ENCODE data around the gene KLF6.

KLF6 gene

GRCh38 chr10:3755440-3756359 lies 29.3 kb downstream of the KLF6 start:
- Histone ChIP-seq H3K27ac (ENCODE audit: low read depth, low read length, severe bottlenecking) (peak overlapping the region; percentile 77), H3K4me1 (ENCODE audit: control insufficient read depth, insufficient read depth, low read length, poor library complexity, severe bottlenecking) (peaks cover 45% of the 10 kb centered on the region), H3K36me3 (ENCODE audit: control insufficient read depth, insufficient read depth, low read length) (no peaks in the 10 kb centered on the region), H3K9me3 (ENCODE audit: control insufficient read depth, low read length) (no peaks in the 10 kb centered on the region), H3K4me3 (ENCODE audit: extremely low read depth, insufficient read depth, low read length, poor library complexity, severe bottlenecking) (no peak overlapping the region)
- WGBS, 2 experiments (ENCODE audit: insufficient coverage in 2 of 2): 75 to 86% methylated on average over 9 to 10 of the region's 14 CpGs

GRCh38 chr10:3754727-3755439 lies 30.1 kb downstream of the KLF6 start:
- H3K4me3 ChIP-seq (ENCODE audit: extremely low read depth, insufficient read depth, low read length, poor library complexity, severe bottlenecking): no peak overlapping the region
- H3K9me3 ChIP-seq (ENCODE audit: control insufficient read depth, low read length): no peaks in the 10 kb centered on the region
- peak overlapping the region; percentile 77 for H3K27ac ChIP-seq (ENCODE audit: low read depth, low read length, severe bottlenecking)
- H3K36me3 ChIP-seq (ENCODE audit: control insufficient read depth, insufficient read depth, low read length): no peaks in the 10 kb centered on the region
- peaks cover 53% of the 10 kb centered on the region for H3K4me1 ChIP-seq (ENCODE audit: control insufficient read depth, insufficient read depth, low read length, poor library complexity, severe bottlenecking)
- 84 to 89% methylated on average over 7 to 8 of the region's 9 CpGs for WGBS, 2 experiments (ENCODE audit: insufficient coverage in 2 of 2)

GRCh38 chr10:3750854-3751253 lies 34.2 kb downstream of the KLF6 start:
- Histone ChIP-seq H3K4me3 (ENCODE audit: extremely low read depth, insufficient read depth, low read length, poor library complexity, severe bottlenecking) (no peak overlapping the region), H3K9me3 (ENCODE audit: control insufficient read depth, low read length) (no peaks in the 10 kb centered on the region), H3K27ac (ENCODE audit: low read depth, low read length, severe bottlenecking) (no peak overlapping the region), H3K36me3 (ENCODE audit: control insufficient read depth, insufficient read depth, low read length) (no peaks in the 10 kb centered on the region), H3K4me1 (ENCODE audit: control insufficient read depth, insufficient read depth, low read length, poor library complexity, severe bottlenecking) (peaks cover 32% of the 10 kb centered on the region)
- 90 to 96% methylated on average over 2 to 5 of the region's 8 CpGs for WGBS, 2 experiments (ENCODE audit: insufficient coverage in 2 of 2)

GRCh38 chr10:3750006-3750816 lies 34.8 kb downstream of the KLF6 start:
- H3K9me3 ChIP-seq (ENCODE audit: control insufficient read depth, low read length): no peaks in the 10 kb centered on the region
- no peak overlapping the region for H3K4me3 ChIP-seq (ENCODE audit: extremely low read depth, insufficient read depth, low read length, poor library complexity, severe bottlenecking)
- H3K27ac ChIP-seq (ENCODE audit: low read depth, low read length, severe bottlenecking): peak overlapping the region; percentile 8
- WGBS, 2 experiments (ENCODE audit: insufficient coverage in 2 of 2): 65 to 72% methylated on average over 7 of the region's 11 CpGs
- peaks cover 25% of the 10 kb centered on the region for H3K4me1 ChIP-seq (ENCODE audit: control insufficient read depth, insufficient read depth, low read length, poor library complexity, severe bottlenecking)
- H3K36me3 ChIP-seq (ENCODE audit: control insufficient read depth, insufficient read depth, low read length): no peaks in the 10 kb centered on the region

- Histone ChIP-seq H3K4me1 (ENCODE audit: control insufficient read depth, insufficient read depth, low read length, poor library complexity, severe bottlenecking) (peaks cover 19% of the 10 kb centered on the region), H3K27ac (ENCODE audit: low read depth, low read length, severe bottlenecking) (peak overlapping the region; percentile 8), H3K9me3 (ENCODE audit: control insufficient read depth, low read length) (no peaks in the 10 kb centered on the region), H3K36me3 (ENCODE audit: control insufficient read depth, insufficient read depth, low read length) (no peaks in the 10 kb centered on the region), H3K4me3 (ENCODE audit: extremely low read depth, insufficient read depth, low read length, poor library complexity, severe bottlenecking) (no peak overlapping the region)
- 59 to 64% methylated on average over 7 of the region's 9 CpGs for WGBS, 2 experiments (ENCODE audit: insufficient coverage in 2 of 2)
Observed at GRCh38 chr10:3749600-3749999, 35.4 kb downstream of the KLF6 start.

- no peak overlapping the region for H3K4me3 ChIP-seq (ENCODE audit: extremely low read depth, insufficient read depth, low read length, poor library complexity, severe bottlenecking)
- H3K36me3 ChIP-seq (ENCODE audit: control insufficient read depth, insufficient read depth, low read length): no peaks in the 10 kb centered on the region
- no peaks in the 10 kb centered on the region for H3K9me3 ChIP-seq (ENCODE audit: control insufficient read depth, low read length)
- H3K27ac ChIP-seq (ENCODE audit: low read depth, low read length, severe bottlenecking): no peak overlapping the region
- 90 to 97% methylated on average over 4 to 5 of the region's 5 CpGs for WGBS, 2 experiments (ENCODE audit: insufficient coverage in 2 of 2)
- peaks cover 16% of the 10 kb centered on the region for H3K4me1 ChIP-seq (ENCODE audit: control insufficient read depth, insufficient read depth, low read length, poor library complexity, severe bottlenecking)
Observed at GRCh38 chr10:3749011-3749410, 36.0 kb downstream of the KLF6 start.

GRCh38 chr10:3748484-3748883 lies 36.5 kb downstream of the KLF6 start:
- H3K27ac ChIP-seq (ENCODE audit: low read depth, low read length, severe bottlenecking): no peak overlapping the region
- WGBS, 2 experiments (ENCODE audit: insufficient coverage in 2 of 2): 82 to 92% methylated on average over 3 to 7 of the region's 7 CpGs
- H3K36me3 ChIP-seq (ENCODE audit: control insufficient read depth, insufficient read depth, low read length): no peaks in the 10 kb centered on the region
- peaks cover 16% of the 10 kb centered on the region for H3K4me1 ChIP-seq (ENCODE audit: control insufficient read depth, insufficient read depth, low read length, poor library complexity, severe bottlenecking)
- H3K4me3 ChIP-seq (ENCODE audit: extremely low read depth, insufficient read depth, low read length, poor library complexity, severe bottlenecking): no peak overlapping the region
- H3K9me3 ChIP-seq (ENCODE audit: control insufficient read depth, low read length): no peaks in the 10 kb centered on the region

GRCh38 chr10:3747984-3748383 lies 37.0 kb downstream of the KLF6 start:
- Histone ChIP-seq H3K4me1 (ENCODE audit: control insufficient read depth, insufficient read depth, low read length, poor library complexity, severe bottlenecking) (peaks cover 16% of the 10 kb centered on the region), H3K36me3 (ENCODE audit: control insufficient read depth, insufficient read depth, low read length) (no peaks in the 10 kb centered on the region), H3K9me3 (ENCODE audit: control insufficient read depth, low read length) (no peaks in the 10 kb centered on the region), H3K4me3 (ENCODE audit: extremely low read depth, insufficient read depth, low read length, poor library complexity, severe bottlenecking) (no peak overlapping the region), H3K27ac (ENCODE audit: low read depth, low read length, severe bottlenecking) (no peak overlapping the region)
- WGBS, 2 experiments (ENCODE audit: insufficient coverage in 2 of 2): 92 to 93% methylated on average over 3 to 4 of the region's 6 CpGs

- Histone ChIP-seq H3K4me1 (ENCODE audit: control insufficient read depth, insufficient read depth, low read length, poor library complexity, severe bottlenecking) (peaks cover 16% of the 10 kb centered on the region), H3K4me3 (ENCODE audit: extremely low read depth, insufficient read depth, low read length, poor library complexity, severe bottlenecking) (no peak overlapping the region), H3K36me3 (ENCODE audit: control insufficient read depth, insufficient read depth, low read length) (no peaks in the 10 kb centered on the region), H3K27ac (ENCODE audit: low read depth, low read length, severe bottlenecking) (no peak overlapping the region), H3K9me3 (ENCODE audit: control insufficient read depth, low read length) (no peaks in the 10 kb centered on the region)
- 95 to 96% methylated on average over 24 to 27 of the region's 27 CpGs for WGBS, 2 experiments (ENCODE audit: insufficient coverage in 2 of 2)
Observed at GRCh38 chr10:3747248-3747960, 37.6 kb downstream of the KLF6 start.

- peaks cover 16% of the 10 kb centered on the region for H3K4me1 ChIP-seq (ENCODE audit: control insufficient read depth, insufficient read depth, low read length, poor library complexity, severe bottlenecking)
- no peaks in the 10 kb centered on the region for H3K36me3 ChIP-seq (ENCODE audit: control insufficient read depth, insufficient read depth, low read length)
- no peak overlapping the region for H3K27ac ChIP-seq (ENCODE audit: low read depth, low read length, severe bottlenecking)
- H3K4me3 ChIP-seq (ENCODE audit: extremely low read depth, insufficient read depth, low read length, poor library complexity, severe bottlenecking): no peak overlapping the region
- no peaks in the 10 kb centered on the region for H3K9me3 ChIP-seq (ENCODE audit: control insufficient read depth, low read length)
- WGBS, 2 experiments (ENCODE audit: insufficient coverage in 2 of 2): 93 to 97% methylated on average over 3 to 6 of the region's 7 CpGs
Observed at GRCh38 chr10:3746634-3747033, 38.4 kb downstream of the KLF6 start.

All from mesodermal cell (in vitro differentiated cells).